HG03575 (cell line): ENCODE data around the gene MICAL2.

ENCODE experiments used
- ATAC-seq: cut with Tn5 transposase; IDR thresholded peaks from one replicate; pipeline ENCODE4 v1.9.1; 2021; ENCODE audit not compliant: unreplicated experiment, insufficient number of reproducible peaks, low FRiP score; ENCODE audit errors: extremely low read depth

Gene MICAL2

DNA sequence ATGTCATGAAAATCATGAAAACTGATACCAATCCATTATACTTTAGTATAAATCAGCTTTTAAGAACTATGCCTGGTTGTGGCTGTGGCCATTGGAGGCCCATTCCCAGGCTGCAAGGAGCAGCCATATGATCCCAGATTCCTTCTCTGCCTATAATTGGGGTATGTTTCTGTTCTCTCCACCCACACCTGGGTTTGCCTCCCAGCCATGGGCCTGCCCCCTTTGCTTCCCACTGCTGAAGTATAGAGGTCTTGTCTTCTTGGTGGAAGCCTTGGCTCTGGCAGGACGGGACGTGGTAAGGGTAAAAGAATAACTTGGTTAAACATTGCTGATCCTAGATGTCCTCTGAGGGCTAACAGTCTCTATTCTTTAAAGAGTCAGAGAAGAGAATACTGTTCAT lies 2.4 kb downstream of the MICAL2 start:
- ATAC-seq = no peak

DNA sequence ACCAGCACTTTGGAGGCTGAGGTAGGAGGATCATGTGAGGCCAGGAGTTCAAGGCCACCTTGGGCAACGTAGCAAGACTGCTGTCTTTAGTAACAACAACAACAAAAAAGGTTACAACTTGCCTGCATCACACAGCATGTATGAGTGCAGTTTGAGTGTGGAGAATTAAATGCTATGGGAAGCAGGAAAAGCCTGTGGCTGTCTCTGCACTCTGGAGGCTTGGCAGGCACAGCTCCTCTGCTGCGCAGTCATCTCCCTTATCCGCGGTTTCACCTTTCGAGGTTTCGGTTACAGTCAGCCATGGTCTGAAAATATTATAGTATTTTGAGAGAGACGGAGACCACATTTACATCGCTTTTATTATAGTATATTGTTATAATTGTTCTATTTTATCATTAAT lies 2.9 kb downstream of the MICAL2 start:
- no peak for ATAC-seq

DNA sequence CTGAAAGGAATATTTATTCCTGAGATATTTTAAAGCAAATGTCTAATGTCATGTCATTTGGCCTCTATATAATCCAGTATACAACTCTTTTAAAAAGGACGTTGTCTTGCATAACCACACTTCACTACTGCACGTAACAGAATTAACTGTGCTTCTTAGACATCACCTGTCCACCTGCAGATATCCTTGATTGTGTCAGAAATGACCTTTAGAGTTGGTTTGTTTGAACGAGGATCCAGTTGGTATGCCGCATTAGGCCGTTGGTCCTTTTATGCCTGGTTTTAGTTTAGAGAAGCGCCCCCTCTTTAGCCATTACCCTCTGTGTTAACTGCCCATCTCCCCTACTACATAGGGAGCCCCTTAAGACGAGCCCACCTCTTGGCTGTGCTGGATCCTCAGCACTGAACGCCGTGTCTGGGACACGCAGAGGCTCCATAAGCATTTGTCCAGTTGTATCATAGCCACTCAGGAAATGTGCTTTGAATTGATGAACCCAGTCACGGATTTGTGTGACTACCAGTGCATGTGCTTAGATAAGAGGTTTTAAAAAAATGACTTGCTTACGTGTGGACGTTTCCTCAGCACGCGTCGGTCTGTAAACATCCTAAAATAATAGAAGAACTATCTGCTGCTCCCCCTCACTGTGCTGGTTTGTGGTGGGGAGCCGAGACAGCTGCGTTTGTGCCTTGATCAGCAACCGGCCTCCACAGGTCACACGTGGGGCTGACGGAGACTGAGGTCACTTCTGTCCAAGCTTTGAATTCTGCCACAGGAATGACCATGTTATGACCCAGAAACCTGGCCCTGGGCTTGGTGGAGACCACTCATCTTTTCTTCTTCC lies 4.0 kb downstream of the MICAL2 start:
- no peak for ATAC-seq

DNA sequence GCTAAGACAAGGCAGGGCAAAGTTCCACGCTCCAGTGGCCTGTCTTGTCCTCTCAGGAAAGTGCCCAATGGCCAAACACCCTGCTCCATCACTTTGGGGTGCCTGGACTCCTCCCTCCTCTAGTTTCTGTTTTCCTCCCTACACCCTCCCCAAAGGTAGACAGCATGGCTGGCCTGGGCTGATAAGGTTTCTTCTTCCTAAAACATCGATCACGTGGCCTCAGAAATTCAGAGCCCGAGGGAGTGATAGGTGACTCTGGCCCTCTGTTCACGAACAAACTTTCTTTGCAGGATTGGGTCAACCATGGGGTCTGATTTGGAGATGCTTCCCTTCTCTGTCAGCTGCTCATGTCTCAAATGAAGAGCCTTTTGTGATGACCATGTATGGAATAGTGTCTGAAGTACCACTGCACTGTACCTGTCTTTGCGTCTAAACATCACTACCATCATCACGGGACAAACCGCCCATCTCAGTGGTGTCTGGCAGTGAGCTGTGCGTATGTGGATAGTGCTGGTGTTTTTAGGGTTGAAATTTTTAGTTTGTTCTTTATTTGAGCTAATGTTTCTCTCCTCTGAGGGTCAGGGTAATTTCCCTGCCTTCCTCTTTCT lies 6.1 kb downstream of the MICAL2 start:
- ATAC-seq = no peak

DNA sequence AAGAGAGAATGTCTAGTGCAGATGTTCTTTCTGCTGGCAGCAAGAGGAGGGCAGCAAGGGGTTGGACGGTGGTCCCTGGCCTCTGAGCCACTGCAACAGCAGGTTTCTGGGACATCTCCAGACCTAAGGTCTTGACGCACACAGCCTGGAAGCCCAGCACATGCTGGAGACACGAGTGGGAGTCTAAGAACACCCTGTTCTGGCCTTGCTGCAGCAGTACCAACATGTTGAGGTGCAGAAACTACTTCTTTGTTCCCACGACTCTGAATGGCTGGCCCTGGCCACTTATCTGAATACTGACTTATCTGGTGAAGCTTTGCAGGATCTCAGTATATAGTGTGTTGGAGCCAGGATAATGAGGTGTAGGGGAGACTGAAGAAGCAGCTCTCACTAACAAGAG lies 6.8 kb downstream of the MICAL2 start:
- ATAC-seq = no peak

DNA sequence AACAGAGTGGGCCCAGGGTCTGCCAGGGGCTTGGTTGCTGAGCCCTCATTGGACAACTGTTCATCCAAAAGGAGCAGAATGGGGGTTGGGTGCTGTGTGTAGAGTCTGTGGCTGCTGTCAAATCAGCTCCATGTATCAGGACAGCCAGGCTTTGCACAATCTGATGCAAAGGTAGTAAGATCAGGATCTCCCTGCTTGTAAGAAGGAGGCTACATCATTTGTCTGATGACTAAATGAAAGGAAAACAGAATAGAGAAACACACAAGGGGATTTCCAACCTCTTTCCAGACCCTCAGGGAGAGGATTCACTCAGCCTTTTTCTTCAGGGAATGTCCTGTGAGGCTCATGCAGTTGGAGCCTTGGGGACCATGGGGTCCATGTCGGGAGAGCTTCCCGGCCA lies 7.2 kb downstream of the MICAL2 start:
- ATAC-seq = no peak

DNA sequence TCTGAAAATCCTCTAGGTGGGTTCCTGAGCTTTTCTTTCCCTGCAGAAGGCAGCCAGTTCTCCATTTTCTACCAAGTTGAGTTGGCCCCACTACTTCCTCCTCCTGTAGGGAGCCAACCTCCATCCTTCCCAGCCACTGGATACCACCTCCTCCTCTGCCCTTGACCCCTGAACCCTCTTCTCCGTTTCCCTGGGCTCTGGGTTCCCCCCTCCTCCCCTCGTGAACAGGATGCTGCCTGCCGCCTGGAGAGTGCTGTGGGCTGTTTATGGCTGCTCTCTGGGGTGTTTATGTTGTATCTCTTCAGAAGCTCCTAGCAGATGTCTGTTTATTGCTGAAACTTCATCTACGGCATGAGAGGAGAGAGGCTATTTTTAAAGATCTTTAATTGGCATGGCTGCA lies 8.6 kb downstream of the MICAL2 start:
- ATAC-seq = no peak

DNA sequence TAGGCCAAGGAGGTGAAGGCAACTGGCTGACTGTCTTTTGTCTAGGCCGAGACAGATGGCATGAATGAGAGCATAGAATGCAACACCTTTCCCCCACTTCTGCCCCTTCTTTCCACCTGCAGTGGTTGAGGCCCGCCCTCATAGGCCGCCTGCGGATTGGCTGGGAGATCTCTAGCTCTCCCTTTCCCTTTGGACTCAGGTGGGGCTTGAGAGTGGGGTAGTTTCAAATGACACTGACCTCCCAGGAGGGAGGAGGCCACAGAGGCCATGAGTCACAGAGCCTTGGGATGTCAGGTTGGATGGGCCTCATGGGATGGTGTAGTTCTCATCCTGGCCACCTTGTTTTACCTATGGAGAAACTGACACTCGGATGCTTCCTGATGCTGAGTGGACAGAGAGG lies 9.1 kb downstream of the MICAL2 start:
- no peak for ATAC-seq

DNA sequence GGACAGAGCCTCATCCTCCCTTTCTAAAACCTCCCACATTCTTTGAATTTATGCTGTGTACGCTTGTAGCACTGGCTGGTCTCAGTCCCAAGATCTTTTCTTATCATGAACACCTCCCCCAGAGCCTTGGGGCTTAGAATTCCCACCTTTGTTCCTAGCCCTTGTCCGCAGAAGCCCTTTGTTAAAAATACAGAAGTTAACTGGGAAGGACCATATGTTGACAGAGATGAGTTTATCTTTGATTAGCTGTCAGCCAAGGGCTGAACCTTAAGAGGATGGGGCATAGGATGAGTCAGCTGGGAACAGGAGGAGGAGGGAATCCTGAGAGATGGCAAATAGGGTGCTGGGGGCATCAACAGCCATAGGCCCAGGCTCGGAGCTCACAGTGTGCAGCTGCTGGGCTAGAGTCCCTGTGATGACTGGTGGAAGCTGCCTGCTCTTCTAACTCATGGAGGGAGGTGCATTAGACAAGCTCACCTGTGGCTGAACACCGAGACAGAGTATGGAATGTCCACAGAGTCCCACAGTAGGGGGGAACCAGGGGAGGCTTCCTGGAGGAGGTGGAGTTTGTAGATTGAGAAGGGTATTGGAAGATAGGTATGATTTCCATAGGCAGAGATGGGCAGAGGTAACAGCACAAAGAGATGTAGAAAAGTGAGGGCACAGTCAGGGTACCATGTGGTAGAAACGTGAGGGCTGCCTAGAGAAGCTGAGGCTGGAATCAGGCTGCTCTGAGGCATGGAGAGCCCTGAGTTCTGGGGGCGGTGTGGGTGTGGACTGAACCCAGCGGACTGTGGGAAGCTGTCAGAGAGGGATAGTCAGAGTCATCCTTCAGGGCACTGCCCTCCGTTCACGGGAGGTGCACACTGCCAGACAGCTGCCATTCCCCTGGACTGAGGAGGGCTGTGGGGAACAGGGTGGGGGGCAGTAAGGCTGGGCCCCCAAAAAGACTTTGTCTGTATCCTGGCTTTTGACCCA lies 9.9 kb downstream of the MICAL2 start:
- ATAC-seq = no peak

DNA sequence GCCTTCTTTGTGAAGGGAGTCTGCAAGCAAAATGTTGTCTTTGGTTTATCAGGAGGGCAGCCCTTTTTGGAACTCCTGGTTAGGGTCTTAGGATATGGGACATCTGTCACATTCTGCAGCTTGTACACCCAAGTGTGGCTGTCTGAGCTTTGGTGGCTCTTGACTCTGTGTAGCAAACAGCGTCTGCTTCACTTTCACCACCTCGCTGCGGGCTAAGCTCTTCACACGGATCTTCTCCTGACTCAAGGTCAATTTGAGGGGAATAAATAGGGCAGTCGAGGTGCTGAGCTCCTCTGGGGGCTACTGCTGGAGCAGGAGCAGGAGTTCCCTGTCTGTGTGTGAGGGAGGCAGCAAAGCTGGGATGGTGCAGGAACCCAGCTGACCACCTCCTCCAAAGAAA lies 10.6 kb downstream of the MICAL2 start:
- ATAC-seq = no peak

DNA sequence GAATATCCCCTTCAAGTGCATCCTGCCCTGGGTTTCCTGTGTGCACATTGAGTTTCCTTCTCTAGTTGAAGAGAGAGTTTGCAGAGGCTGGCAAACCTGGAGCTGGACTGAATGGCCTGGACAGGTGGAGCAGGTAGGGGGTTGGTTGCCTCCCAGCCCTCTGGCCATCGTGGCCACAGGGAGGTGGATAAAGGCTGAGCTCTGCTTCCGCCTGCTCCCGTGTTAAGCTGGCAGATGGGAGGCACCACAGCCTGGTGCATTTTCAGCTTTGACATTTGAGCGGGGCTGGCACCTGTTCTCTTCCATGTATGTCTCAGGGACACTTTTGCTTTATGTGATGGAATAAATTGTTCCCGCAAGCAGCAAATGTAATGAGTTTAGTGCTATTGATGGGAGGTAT lies 11.1 kb downstream of the MICAL2 start:
- ATAC-seq = no peak

DNA sequence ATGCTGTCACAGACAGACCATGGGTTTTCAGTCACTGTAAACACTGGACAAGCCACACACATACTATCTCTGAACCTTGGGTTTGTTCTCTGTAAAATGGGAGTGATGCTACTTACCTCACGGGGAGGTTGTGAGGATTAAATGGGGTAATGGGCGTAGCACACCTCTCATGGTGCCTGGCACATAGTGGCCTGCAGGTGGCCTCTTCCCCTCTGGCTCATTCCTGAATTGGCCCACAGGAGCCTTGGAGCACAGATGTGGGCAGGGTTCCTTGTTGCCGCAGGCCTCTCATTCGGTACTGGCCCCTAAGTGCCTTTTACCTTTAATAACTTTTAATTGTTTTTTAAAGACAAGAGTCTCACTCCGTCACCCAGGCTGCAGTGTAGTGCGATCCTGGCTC lies 11.7 kb downstream of the MICAL2 start:
- no peak for ATAC-seq

DNA sequence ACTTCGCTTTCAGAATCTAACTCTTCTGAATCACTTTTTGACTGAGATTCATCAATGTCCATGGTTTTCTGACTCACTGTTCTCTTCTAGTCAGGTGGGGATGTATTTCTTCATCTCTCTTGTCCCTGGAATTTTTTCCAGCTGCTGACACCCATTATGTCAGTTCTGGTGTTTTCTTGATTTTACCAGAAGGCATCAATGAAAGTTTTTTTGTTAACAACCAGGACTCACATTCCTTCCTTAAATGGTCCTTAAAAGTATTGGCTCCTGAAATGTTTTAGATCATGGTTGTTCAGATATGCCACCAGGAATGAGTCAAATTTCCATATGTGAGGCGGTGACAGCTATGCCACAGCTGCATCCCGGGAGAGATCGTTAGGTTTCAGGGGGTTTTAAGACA lies 12.9 kb downstream of the MICAL2 start:
- ATAC-seq = no peak

DNA sequence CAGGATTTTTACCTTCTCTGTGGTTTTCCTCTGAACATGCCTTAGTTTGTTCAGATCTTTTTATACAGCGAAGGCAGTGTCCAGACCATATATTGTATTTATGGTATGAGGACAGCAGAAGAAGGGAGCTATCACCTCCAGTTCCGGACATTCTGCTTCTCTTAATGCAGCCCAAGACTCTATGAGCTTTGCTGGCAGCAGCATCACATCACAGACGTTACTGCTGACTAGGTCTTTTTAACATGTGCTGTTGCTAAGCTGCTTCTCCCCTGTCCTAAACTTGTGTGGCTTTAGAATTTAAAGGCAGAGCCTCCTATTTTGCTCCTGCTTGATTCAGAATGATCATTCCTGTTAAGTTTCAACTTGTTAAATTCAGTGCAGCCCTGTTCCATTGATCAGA lies 13.4 kb downstream of the MICAL2 start:
- ATAC-seq = no peak

DNA sequence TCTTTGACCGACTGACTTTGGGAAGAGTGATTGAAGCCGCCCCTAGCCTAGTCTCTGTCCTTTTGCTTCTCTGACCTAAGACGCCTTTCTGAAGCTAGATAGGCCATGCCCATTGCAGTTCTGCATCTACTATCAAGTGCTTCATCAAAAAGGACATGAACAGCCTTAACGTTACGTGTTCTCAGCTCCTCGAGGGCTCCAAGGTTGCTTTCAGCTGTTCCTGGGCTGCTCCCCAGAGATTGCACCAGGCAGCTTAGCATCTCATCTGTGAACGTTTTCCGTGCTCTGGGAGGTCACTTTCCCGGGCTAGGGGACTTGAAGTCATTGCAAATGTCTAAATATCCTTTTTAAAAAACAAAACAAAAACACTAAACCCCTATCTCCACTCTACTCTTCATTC lies 13.9 kb downstream of the MICAL2 start:
- ATAC-seq = no peak

DNA sequence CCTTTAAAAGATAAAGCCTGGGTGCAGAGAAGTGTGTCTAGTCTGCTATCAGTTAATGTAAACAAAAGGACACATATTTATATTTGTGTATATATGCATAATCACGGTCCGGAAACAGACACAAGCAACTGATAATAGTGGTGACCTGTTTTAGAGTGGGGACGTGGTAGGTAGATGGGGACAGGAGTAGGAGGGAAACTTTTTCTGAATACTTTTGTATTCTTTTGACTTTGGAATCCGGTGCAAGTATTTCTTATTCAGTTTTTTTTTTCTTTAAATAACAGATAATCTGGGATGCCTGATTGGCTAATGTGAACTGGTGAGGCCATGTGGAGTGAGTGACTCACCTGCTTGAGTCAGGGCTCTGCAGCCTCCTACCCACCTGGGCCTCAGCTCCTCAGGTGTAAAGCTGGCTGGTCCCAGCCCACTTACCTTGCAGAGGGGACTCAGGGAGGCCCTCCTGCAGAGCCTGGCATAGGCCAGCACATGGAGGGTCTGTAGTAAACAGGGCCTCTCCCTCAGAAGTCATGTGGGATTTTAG lies 15.3 kb downstream of the MICAL2 start:
- no peak for ATAC-seq

DNA sequence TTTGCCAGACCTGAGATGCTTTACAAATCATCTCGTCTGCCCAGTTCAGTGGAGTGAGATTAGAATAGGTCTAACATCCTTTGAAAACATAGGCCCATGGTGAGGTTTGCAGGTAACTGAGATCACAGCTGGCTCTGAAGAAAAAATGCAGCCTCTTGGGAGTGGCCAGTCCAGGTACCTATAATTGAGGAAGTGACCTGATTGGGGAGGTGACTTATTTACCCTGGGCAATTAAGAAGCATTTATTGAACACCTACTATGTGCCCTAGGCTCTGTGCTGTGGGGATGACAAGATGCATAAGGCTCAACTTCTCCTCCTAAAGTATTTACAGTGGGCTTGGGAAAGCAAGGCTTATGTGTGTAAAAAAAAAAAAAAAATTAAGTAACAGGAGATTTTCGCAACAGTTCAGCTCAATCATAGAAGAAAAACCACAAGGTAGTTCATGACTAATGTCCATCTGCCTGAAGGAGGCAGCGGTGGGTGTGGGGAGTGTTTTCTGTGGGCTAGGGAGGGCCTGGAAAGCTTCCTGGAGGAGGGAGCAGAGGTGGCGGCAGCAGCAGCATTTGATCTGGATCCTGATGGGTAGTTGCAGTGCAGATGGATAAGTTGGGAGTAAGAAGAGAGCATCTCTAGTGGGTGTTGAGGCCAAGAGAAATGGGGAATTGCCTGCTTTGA lies 16.1 kb downstream of the MICAL2 start:
- ATAC-seq = no peak

DNA sequence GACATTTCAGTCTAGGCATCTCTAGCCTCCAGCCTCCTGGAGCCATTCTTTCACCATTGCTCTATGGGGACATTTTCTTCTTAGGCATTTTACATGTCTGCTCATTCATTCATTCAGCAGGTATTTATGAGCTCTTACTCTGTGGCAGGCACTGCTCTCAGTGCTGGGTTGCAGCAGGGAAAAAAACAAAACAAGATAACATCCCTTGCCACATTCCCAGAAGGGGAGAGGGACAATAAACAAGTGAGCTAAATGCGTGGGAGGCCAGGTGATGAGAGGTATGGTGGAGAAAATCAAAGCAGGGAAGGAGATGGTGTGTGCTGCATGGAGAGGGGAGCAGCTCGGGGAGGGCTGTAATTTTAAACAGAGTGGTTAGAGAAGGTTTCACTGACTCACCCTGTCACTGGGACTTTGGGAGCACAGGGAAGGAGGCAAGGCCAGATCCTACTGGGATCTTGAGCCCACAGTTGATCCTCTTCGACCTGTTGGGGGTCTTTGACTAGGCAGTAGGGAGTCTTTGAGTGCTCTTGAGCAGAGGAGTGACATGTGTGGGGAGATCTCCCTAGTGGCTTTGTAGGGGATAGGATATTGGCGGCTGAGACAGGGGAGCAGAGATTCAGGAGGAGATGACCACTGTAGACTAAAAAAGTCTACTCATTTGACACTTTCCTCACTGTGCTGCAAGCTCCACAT lies 17.0 kb downstream of the MICAL2 start:
- no peak for ATAC-seq
